HG03064 (cell line): ENCODE data around the gene METRN.
"Not testable (repeated sequence)": the region's sequence is repeated elsewhere in the genome, so short reads cannot be mapped to it uniquely, and the experiment has no call there.

Experiments used
- ATAC-seq: cut with Tn5 transposase; IDR thresholded peaks from one replicate; pipeline ENCODE4 v1.9.1; 2021; ENCODE audit warnings: low read depth; ENCODE audit not compliant: unreplicated experiment

Gene METRN

GRCh38 chr16:751152-752006 lies 36.5 kb downstream of the METRN start:
- no peak for ATAC-seq

- no peak for ATAC-seq
These were observed 37.0 kb downstream of the METRN start for GRCh38 chr16:752007-752312.

GRCh38 chr16:754121-754607 lies 39.2 kb downstream of the METRN start:
- not testable (repeated sequence) for ATAC-seq

- ATAC-seq: no peak
These were observed 39.7 kb downstream of the METRN start for GRCh38 chr16:754656-755055.

- no peak for ATAC-seq
These were observed 41.5 kb downstream of the METRN start for GRCh38 chr16:756428-756827.

GRCh38 chr16:759110-759910 lies 44.4 kb downstream of the METRN start:
- ATAC-seq: no peak

GRCh38 chr16:760065-760464 lies 45.1 kb downstream of the METRN start:
- no peak for ATAC-seq

GRCh38 chr16:760545-761343 lies 45.8 kb downstream of the METRN start, which contains the start of gene MSLN:
Gene MSLN, plus strand, starts transcription at chr16:760734. Its CDS starts 1,947 bp downstream, at chr16:762681.
- ATAC-seq: no peak

GRCh38 chr16:761625-762513 lies 47.0 kb downstream of the METRN start:
- ATAC-seq: no peak

GRCh38 chr16:762595-763268 lies 47.8 kb downstream of the METRN start:
- no peak for ATAC-seq

GRCh38 chr16:763369-764183 lies 48.7 kb downstream of the METRN start:
- ATAC-seq: no peak

GRCh38 chr16:764184-764750 lies 49.3 kb downstream of the METRN start:
- no peak for ATAC-seq

GRCh38 chr16:764848-765487 lies 50.0 kb downstream of the METRN start:
- no peak for ATAC-seq

- no peak for ATAC-seq
These were observed 50.6 kb downstream of the METRN start for GRCh38 chr16:765488-765865.

GRCh38 chr16:766008-766819 lies 51.3 kb downstream of the METRN start:
- no peak for ATAC-seq

GRCh38 chr16:766820-767640 lies 52.1 kb downstream of the METRN start:
- no peak for ATAC-seq
